Spleen (tissue), 3 donors: ENCODE measurements around the gene TDRD7.

Source experiments
- POLR2A ChIP-seq, 3 donors: fragments of 450-650 bp; IDR thresholded peaks; one replicate each; pipeline ENCODE4 v1.5.1; 2017; ENCODE audit warnings: antibody characterized with exemption in 3 of 3, mild to moderate bottlenecking in 1 of 3
- POLR2AphosphoS5 ChIP-seq, 3 donors: sonication (generic); formaldehyde crosslinking; IDR thresholded peaks; one replicate each; pipeline ENCODE4 v1.5.1; 2017; ENCODE audit warnings: antibody characterized with exemption in 3 of 3

DNA sequence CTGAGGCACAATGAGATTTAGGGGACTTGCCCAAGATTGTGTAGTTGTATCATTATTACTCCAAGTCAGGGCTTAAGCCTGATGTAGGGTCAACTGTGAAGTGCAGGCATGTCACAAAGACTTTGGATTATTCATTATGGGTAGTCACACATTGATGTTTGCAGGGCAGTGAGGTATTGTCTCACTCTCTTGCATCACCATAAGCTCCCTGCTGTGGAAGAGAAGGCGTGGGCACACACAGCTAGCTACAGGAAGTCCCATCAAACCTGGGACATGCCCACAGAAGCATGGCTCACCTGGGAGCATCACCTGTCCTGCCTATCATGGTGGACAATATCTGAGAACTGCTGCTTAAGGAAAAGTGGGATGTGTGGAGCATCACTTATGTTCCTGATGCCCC, 131.7 kb downstream of the TDRD7 start:
- no peak for TF ChIP-seq POLR2A (IDR thresholded peaks at IDR 0.05)
- TF ChIP-seq POLR2AphosphoS5 (IDR thresholded peaks at IDR 0.05), result no peak
